HL-60/S4 treated with retinoic acid at 250 ng/mL for 4 days and 3 days (cell line): Measurements from ENCODE around the gene MYO1E.

Source experiments
- in situ Hi-C: fragments of 300-500 bp; cut with MboI; formaldehyde crosslinking; loops from 2 replicates; pipeline ENCODE4 v1.7.0; 2022; ENCODE audit warnings: low sequenced_read_pairs

The MYO1E gene

GRCh38 chr15:59322056-59322759, 50.5 kb downstream of the MYO1E start:
- in situ Hi-C loops: no loop called here

GRCh38 chr15:59321000-59321689, 51.5 kb downstream of the MYO1E start:
- in situ Hi-C loops: no loop called here

- in situ Hi-C loops: no loop called here
Observed at GRCh38 chr15:59317211-59317610, 55.5 kb downstream of the MYO1E start.

- in situ Hi-C loops: no loop called here
Observed at GRCh38 chr15:59315914-59316451, 56.7 kb downstream of the MYO1E start.

GRCh38 chr15:59313641-59314332, 58.9 kb downstream of the MYO1E start:
- in situ Hi-C loops: no loop called here

GRCh38 chr15:59312205-59312604, 60.5 kb downstream of the MYO1E start:
- in situ Hi-C loops: no loop called here

GRCh38 chr15:59311195-59311594, 61.5 kb downstream of the MYO1E start:
- in situ Hi-C loops: no loop called here

GRCh38 chr15:59309405-59309804, 63.3 kb downstream of the MYO1E start:
- in situ Hi-C loops: no loop called here

GRCh38 chr15:59307165-59307537, 65.5 kb downstream of the MYO1E start:
- in situ Hi-C loops: no loop called here

GRCh38 chr15:59306520-59307164, 66.0 kb downstream of the MYO1E start:
- in situ Hi-C loops: no loop called here

GRCh38 chr15:59304807-59305206, 67.9 kb downstream of the MYO1E start:
- in situ Hi-C loops: no loop called here

GRCh38 chr15:59304034-59304795, 68.5 kb downstream of the MYO1E start:
- in situ Hi-C loops: no loop called here

- in situ Hi-C loops: no loop called here
Observed at GRCh38 chr15:59303633-59304032, 69.0 kb downstream of the MYO1E start.

- in situ Hi-C loops: no loop called here
Observed at GRCh38 chr15:59303136-59303535, 69.5 kb downstream of the MYO1E start.

- in situ Hi-C loops: no loop called here
Observed at GRCh38 chr15:59301527-59301926, 71.1 kb downstream of the MYO1E start.

- in situ Hi-C loops: no loop called here
Observed at GRCh38 chr15:59300618-59301139, 72.0 kb downstream of the MYO1E start.

GRCh38 chr15:59299929-59300617, 72.6 kb downstream of the MYO1E start:
- in situ Hi-C loops: no loop called here

- in situ Hi-C loops: no loop called here
Observed at GRCh38 chr15:59298854-59299250, 73.8 kb downstream of the MYO1E start.

- in situ Hi-C loops: no loop called here
Observed at GRCh38 chr15:59298225-59298853, 74.3 kb downstream of the MYO1E start.
